HG02610 (cell line): ENCODE results near the gene LEMD1.

Experiments
- ATAC-seq: cut with Tn5 transposase; IDR thresholded peaks from one replicate; pipeline ENCODE4 v1.9.1; 2021; ENCODE audit warnings: mild to moderate bottlenecking, moderate library complexity; ENCODE audit not compliant: unreplicated experiment

Gene LEMD1

GRCh38 chr1:205356440-205357139 lies 65.3 kb downstream of the LEMD1 start, which contains the start of gene KLHDC8A:
Gene KLHDC8A (minus strand): TSS chr1:205356922. CDS start chr1:205343604, 13,318 bp downstream.
- no peak for ATAC-seq

GRCh38 chr1:205355075-205355453 lies 66.8 kb downstream of the LEMD1 start:
- no peak for ATAC-seq

GRCh38 chr1:205354259-205355074 lies 67.4 kb downstream of the LEMD1 start:
- no peak for ATAC-seq

GRCh38 chr1:205353612-205354011 lies 68.2 kb downstream of the LEMD1 start:
- ATAC-seq: no peak

GRCh38 chr1:205353191-205353590 lies 68.7 kb downstream of the LEMD1 start:
- ATAC-seq: no peak

GRCh38 chr1:205351984-205352713 lies 69.7 kb downstream of the LEMD1 start:
- no peak for ATAC-seq

- no peak for ATAC-seq
Observed at GRCh38 chr1:205350691-205351141, 71.1 kb downstream of the LEMD1 start.

- no peak for ATAC-seq
Observed at GRCh38 chr1:205350124-205350523, 71.7 kb downstream of the LEMD1 start.

GRCh38 chr1:205348554-205349487 lies 73.0 kb downstream of the LEMD1 start:
- ATAC-seq: no peak

- ATAC-seq: no peak
Observed at GRCh38 chr1:205346956-205347574, 74.8 kb downstream of the LEMD1 start.

- no peak for ATAC-seq
Observed at GRCh38 chr1:205345761-205346160, 76.1 kb downstream of the LEMD1 start.

GRCh38 chr1:205344066-205344928 lies 77.6 kb downstream of the LEMD1 start:
- no peak for ATAC-seq

GRCh38 chr1:205343431-205344065 lies 78.3 kb downstream of the LEMD1 start:
- no peak for ATAC-seq

- ATAC-seq: no peak
Observed at GRCh38 chr1:205342986-205343385, 78.9 kb downstream of the LEMD1 start.

- no peak for ATAC-seq
Observed at GRCh38 chr1:205340676-205341075, 81.2 kb downstream of the LEMD1 start.

GRCh38 chr1:205339717-205340116 lies 82.1 kb downstream of the LEMD1 start:
- ATAC-seq: peak; percentile 85

GRCh38 chr1:205339197-205339702 lies 82.6 kb downstream of the LEMD1 start:
- no peak for ATAC-seq

- ATAC-seq: no peak
Observed at GRCh38 chr1:205338011-205338410, 83.8 kb downstream of the LEMD1 start.
